Measurements from ENCODE around the gene BTBD3.
A peak's percentile ranks its signal among the peaks of the same experiment; 100 is the strongest.

Gene BTBD3

DNA sequence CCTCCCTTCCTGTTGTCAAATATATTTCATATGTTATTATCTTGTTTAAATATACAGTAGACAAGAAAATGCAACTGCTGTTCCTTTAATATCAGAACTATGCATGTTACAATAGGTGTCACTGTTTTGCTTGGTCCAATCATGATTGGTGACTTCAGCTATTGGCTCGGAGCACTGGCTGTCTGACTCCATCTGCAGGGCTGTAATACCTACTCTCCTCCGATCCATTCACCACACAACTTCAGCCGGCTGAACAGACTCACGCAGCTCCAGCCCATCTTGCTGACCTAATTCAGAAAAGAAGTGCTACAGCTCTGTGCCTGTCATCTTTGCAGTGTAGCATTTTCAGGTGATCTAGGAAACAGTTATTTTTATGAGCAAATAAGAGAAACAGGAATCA, at the start of gene BTBD3:
Gene BTBD3 (plus strand): TSS at position 231 of the 400 bp plus-strand sequence. CDS start 383 bp downstream, outside the sequence.
- no peak for DNase-seq (ENCODE audit: low read depth, low spot score)

GRCh38 chr20:11869641-11870040, 48.1 kb upstream of the BTBD3 start:
- no peak overlapping the region for H3K27ac ChIP-seq
- no peak for DNase-seq (ENCODE audit: low read depth, low spot score)

More for the DNA sequence above, at the start of gene BTBD3:
- H3K27ac ChIP-seq = no peak within 1 kb of the TSS

DNA sequence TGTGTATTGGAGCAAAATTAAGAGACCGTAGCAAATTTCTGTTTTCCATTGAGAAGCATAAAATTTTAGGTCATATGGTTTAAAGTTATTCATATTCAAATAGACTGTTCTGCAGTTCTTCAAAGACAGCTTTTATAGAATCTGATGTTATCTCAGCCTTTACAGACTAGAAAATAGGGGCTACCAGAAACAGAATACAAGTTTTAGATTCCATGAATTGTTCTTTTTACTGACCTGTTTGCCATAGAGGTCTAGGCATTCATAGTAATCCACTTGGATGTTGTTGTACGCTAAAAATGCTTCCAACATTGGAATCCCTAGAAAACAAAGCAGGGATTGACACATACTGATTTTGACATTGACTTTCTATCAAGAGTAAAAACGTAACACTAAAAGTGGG, 47.3 kb upstream of the BTBD3 start:
- no peak overlapping the region for H3K27ac ChIP-seq
- DNase-seq (ENCODE audit: low read depth, low spot score) = no peak

- no peak for DNase-seq (ENCODE audit: low read depth, low spot score)
- no peak overlapping the region for H3K27ac ChIP-seq
Observed at GRCh38 chr20:11876555-11876954, 41.1 kb upstream of the BTBD3 start.

- peak overlapping the region; percentile 16 for H3K27ac ChIP-seq
- DNase-seq (ENCODE audit: low read depth, low spot score) = peak; percentile 62
Observed at GRCh38 chr20:11880680-11881079, 37.0 kb upstream of the BTBD3 start.

DNA sequence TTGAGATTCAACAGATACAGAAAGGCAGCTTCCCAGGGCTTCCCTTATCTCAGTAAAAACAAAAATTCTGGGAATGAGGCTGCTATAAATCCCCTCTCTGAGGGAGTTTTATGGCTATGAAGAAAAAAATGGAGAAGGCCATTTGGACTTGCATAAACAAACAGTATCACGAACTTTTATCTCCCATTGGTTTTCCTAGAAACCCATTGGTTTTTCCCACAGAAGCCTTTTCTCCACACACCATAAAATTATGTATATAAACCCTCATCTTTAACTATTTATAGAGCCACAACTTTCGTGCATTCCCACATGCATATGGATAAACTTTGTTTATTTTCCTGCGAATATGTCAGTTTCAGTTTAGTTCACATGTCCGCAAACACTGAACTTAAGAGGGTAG, 36.2 kb upstream of the BTBD3 start:
- H3K27ac ChIP-seq = peak overlapping the region; percentile 16
- DNase-seq (ENCODE audit: low read depth, low spot score) = no peak

- DNase-seq (ENCODE audit: low read depth, low spot score) = no peak
- no peak overlapping the region for H3K27ac ChIP-seq
Observed at GRCh38 chr20:11882651-11883050, 35.0 kb upstream of the BTBD3 start.

DNA sequence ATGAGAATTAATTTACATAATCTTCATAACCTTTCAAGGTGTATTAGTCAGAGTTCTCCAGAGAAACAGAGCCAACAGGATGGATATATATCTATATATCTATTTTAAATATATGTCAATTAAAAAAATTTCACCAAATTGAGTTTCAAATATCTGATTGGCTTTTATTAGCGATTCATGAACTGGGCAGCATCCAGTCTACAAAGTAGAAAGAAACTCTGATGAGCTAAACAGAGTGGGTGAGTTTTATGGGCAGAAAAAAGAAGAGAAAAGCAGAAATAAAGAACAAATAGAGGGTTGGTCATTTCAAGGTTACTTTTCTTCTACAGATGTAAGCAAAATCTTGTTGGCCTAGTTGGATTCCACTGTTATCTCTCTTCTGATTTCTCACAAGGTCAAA, 29.0 kb upstream of the BTBD3 start:
- no peak overlapping the region for H3K27ac ChIP-seq
- DNase-seq (ENCODE audit: low read depth, low spot score) = no peak

- peak overlapping the region; percentile 77 for H3K27ac ChIP-seq
Observed at GRCh38 chr20:11890331-11891076, 27.2 kb upstream of the BTBD3 start.

DNA sequence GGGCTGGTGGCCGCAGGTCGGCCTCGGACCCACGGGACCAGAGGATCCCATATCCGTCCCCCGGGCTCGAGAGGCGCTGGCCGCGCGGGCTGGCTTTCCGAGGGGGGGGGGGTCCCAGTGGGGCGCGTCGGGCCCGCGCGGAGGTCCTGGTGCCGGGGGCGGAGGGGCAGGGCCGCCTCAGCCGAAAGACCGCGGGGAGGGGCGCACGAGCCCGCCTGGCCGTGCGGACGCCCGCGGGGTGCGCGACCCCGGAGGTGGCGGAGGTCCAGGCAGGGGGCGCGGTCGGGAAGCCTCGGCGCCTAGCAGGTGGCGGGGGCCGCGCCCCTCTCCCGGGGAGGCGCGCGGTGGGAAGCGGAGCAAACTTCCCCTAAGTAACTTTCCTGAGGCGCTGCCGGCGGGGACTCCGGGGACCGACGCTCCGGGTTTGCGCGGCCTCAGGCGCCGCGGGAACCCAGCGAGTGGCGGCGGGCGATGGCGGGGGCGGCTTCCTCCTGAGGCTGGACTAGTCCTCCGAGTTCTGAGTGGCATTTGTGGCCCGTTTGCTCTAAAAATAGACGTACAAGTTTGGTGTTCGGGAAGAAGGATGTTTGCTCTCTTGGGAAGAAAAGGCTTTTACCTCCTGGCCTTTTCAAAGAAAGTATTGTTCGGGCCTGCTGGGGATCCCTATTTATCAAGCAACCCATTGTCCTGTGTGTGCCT, 26.5 kb upstream of the BTBD3 start:
- DNase-seq (ENCODE audit: low read depth, low spot score) = no peak
- peak overlapping the region; percentile 77 for H3K27ac ChIP-seq

More at GRCh38 chr20:11890331-11891076, 27.2 kb upstream of the BTBD3 start:
- DNase-seq (ENCODE audit: low read depth, low spot score) = no peak

- peak overlapping the region; percentile 77 for H3K27ac ChIP-seq
Observed at GRCh38 chr20:11891776-11892545, 25.7 kb upstream of the BTBD3 start.

GRCh38 chr20:11894062-11894461, 23.6 kb upstream of the BTBD3 start:
- no peak for DNase-seq (ENCODE audit: low read depth, low spot score)

More at GRCh38 chr20:11891776-11892545, 25.7 kb upstream of the BTBD3 start:
- no peak for DNase-seq (ENCODE audit: low read depth, low spot score)

GRCh38 chr20:11895861-11896387, 21.8 kb upstream of the BTBD3 start:
- no peak for DNase-seq (ENCODE audit: low read depth, low spot score)
- no peak overlapping the region for H3K27ac ChIP-seq

More at GRCh38 chr20:11894062-11894461, 23.6 kb upstream of the BTBD3 start:
- no peak overlapping the region for H3K27ac ChIP-seq

DNA sequence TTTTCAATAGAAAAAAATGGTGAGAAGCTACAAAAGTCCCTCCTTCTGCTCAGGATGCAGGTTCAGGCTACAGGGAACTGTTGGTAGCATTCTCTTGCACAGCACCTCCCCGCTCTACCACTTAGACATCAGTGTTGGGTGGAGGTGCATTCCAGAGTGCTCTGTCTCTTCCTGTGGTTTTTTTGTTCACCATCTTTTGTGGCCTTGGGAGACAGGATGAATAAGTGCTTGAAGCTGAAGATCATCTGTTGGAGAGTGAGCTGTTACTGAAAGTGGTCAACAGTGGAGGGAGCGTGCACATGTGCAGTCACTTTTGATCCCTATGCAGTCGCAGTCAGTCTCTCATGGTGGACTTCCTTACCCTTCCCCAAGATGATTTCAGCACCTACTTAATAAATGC, 16.6 kb upstream of the BTBD3 start:
- peak overlapping the region; percentile 53 for H3K27ac ChIP-seq
- DNase-seq (ENCODE audit: low read depth, low spot score) = no peak

DNA sequence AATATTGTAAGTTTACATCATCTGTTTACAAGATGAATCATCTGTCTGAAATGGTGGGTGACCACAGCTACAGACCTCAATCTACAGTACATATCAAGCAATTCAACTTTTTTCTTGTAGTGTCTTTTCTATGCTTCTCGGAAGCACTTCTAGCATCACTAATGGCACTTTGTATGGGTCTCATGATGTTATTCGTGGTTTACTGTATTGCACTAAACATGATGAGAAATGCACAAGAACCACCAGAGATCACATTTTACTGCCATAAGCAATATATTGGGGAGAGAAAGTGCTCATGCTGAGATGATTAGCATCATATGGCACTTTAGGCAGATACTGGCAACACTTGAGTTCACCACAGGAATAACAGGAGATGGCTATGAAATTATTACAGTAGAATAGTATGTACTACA, 15.4 kb upstream of the BTBD3 start:
- no peak for DNase-seq (ENCODE audit: low read depth, low spot score)
- peak overlapping the region; percentile 53 for H3K27ac ChIP-seq

- no peak for DNase-seq (ENCODE audit: low read depth, low spot score)
- peak overlapping the region; percentile 81 for H3K27ac ChIP-seq
Observed at GRCh38 chr20:11905460-11906179, 12.1 kb upstream of the BTBD3 start.

GRCh38 chr20:11906626-11907480, 10.8 kb upstream of the BTBD3 start:
- H3K27ac ChIP-seq = peak overlapping the region; percentile 81
- DNase-seq (ENCODE audit: low read depth, low spot score) = peak; percentile 74

DNA sequence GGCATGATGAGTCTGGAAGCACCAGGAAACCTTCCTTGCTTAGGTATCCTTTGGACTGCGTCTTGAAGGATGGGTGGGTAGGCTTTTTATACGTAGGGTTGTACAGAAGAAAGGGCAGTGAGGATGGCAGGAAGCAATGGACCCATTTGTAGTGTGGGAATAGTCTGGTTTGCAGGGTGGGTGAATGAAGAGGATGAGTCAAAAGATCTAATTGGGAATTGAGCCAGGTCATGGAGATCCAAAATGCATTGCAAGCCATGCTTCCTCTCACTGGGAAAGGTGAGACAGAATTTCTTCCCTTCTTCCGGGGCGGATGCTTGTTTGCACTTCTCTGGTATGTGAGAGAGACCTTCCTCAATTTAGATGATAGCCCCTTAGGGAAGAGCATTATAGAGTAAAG, 10.1 kb upstream of the BTBD3 start:
- H3K27ac ChIP-seq = peak overlapping the region; percentile 81
- DNase-seq (ENCODE audit: low read depth, low spot score) = no peak

All from epithelial cell of prostate (primary cell).